Right lobe of liver (tissue), 4 donors: Measurements from ENCODE around the gene NR1D2.

ENCODE experiments used
- POLR2A ChIP-seq: fragments of 450-650 bp; IDR thresholded peaks from one replicate; pipeline ENCODE4 v1.6.1; 2017; ENCODE audit warnings: antibody characterized with exemption, mild to moderate bottlenecking
- TF ChIP-seq, protein P1 (sequence below), 4 donors: fragments of 200-600 bp in 3 of 4; fragments of 450-650 bp in 1 of 4; IDR thresholded peaks; one replicate each; pipeline versions ENCODE4 v1.5.1 to v1.8.0; 2016 to 2022; ENCODE audit warnings: antibody characterized with exemption in 4 of 4, mild to moderate bottlenecking in 2 of 4
- donor health status: DM: no; HTN: no; CAD: no.
- donor health status: DM: no; HTN: no; CAD: no.
- donor health status: DM: no; HTN: yes; CAD: no.

DNA sequence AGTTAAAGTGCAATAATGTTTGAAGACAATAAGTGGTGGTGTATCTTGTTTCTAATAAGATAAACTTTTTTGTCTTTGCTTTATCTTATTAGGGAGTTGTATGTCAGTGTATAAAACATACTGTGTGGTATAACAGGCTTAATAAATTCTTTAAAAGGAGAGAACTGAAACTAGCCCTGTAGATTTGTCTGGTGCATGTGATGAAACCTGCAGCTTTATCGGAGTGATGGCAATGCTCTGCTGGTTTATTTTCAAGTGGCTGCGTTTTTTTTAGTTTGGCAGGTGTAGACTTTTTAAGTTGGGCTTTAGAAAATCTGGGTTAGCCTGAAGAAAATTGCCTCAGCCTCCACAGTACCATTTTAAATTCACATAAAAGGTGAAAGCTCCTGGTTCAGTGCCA lies 25.5 kb upstream of the NR1D2 start:
- TF ChIP-seq, protein P1, sequence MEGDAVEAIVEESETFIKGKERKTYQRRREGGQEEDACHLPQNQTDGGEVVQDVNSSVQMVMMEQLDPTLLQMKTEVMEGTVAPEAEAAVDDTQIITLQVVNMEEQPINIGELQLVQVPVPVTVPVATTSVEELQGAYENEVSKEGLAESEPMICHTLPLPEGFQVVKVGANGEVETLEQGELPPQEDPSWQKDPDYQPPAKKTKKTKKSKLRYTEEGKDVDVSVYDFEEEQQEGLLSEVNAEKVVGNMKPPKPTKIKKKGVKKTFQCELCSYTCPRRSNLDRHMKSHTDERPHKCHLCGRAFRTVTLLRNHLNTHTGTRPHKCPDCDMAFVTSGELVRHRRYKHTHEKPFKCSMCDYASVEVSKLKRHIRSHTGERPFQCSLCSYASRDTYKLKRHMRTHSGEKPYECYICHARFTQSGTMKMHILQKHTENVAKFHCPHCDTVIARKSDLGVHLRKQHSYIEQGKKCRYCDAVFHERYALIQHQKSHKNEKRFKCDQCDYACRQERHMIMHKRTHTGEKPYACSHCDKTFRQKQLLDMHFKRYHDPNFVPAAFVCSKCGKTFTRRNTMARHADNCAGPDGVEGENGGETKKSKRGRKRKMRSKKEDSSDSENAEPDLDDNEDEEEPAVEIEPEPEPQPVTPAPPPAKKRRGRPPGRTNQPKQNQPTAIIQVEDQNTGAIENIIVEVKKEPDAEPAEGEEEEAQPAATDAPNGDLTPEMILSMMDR (IDR thresholded peaks at IDR 0.05): no peak
- TF ChIP-seq POLR2A: no peak
